CD4-positive, alpha-beta T cell treated with Interferon alpha-2 for 1 hour (primary cell): ENCODE data around the gene FAM120C.

Source experiments
- DNase-seq, 2 donors: peaks; one replicate each; pipeline ENCODE4 v3.0.0-alpha.2; 2020 to 2022

FAM120C gene

GRCh38 chrX:54030329-54030728 lies 152.7 kb downstream of the FAM120C start:
- DNase-seq, result no peak

GRCh38 chrX:54029529-54030143 lies 153.4 kb downstream of the FAM120C start:
- DNase-seq, result no peak

GRCh38 chrX:54024350-54024749 lies 158.7 kb downstream of the FAM120C start:
- DNase-seq, result no peak
